ENCODE data around the gene MAD2L1. TPM values are rescaled to one million over a fixed set of nuclear protein-coding genes. Genes with fewer than 3 reads are reported as not detected.
A peak's percentile ranks its signal among the peaks of the same experiment; 100 is the strongest.
"Not testable (repeated sequence)": the region's sequence is repeated elsewhere in the genome, so short reads cannot be mapped to it uniquely, and the experiment has no call there.

MAD2L1 gene
- 38.3 and 74.4 TPM in 2 replicates for total RNA-seq

GRCh38 chr4:120066517-120067340 is at the start of gene MAD2L1:
Gene MAD2L1 (minus strand): TSS chr4:120066848. CDS start chr4:120066734, 114 bp downstream.
- no peak for TF ChIP-seq CTCF (conservative IDR thresholded peaks at IDR 0.05; ENCODE audit: low read depth, low read length)
- peak; percentile 73 for DNase-seq (ENCODE audit: low read depth)
- H3K4me3 ChIP-seq (ENCODE audit: low read depth, low read length) = peak within 1 kb of the TSS; percentile 75

GRCh38 chr4:120111745-120112144 is 45.1 kb upstream of the MAD2L1 start:
- H3K4me3 ChIP-seq (ENCODE audit: low read depth, low read length) = no peak overlapping the region
- no peak for TF ChIP-seq CTCF (conservative IDR thresholded peaks at IDR 0.05; ENCODE audit: low read depth, low read length)
- DNase-seq (ENCODE audit: low read depth) = no peak

DNA sequence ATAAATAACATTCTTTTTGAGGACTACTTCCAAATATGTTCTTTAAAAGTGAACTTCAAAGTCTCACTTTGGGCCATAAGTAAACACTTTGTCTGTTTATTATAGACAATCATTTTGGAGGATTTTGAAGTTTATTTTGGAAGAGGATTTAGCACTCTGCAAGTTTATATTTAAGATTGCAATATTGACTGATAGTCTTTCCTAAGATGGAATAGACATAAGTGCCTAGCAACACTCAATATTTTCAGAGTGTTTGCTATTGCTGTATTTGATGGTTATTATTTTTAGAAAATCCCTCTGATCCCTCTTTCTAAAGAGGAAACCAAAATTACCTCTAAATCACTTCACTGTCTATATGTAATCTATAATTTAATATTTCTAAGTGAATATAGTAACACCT is 42.8 kb upstream of the MAD2L1 start:
- no peak for DNase-seq (ENCODE audit: low read depth)
- no peak overlapping the region for H3K4me3 ChIP-seq (ENCODE audit: low read depth, low read length)
- no peak for TF ChIP-seq CTCF (conservative IDR thresholded peaks at IDR 0.05; ENCODE audit: low read depth, low read length)

- DNase-seq (ENCODE audit: low read depth) = no peak
- H3K4me3 ChIP-seq (ENCODE audit: low read depth, low read length) = no peak overlapping the region
Observed at GRCh38 chr4:120105472-120105871, 38.8 kb upstream of the MAD2L1 start.

DNA sequence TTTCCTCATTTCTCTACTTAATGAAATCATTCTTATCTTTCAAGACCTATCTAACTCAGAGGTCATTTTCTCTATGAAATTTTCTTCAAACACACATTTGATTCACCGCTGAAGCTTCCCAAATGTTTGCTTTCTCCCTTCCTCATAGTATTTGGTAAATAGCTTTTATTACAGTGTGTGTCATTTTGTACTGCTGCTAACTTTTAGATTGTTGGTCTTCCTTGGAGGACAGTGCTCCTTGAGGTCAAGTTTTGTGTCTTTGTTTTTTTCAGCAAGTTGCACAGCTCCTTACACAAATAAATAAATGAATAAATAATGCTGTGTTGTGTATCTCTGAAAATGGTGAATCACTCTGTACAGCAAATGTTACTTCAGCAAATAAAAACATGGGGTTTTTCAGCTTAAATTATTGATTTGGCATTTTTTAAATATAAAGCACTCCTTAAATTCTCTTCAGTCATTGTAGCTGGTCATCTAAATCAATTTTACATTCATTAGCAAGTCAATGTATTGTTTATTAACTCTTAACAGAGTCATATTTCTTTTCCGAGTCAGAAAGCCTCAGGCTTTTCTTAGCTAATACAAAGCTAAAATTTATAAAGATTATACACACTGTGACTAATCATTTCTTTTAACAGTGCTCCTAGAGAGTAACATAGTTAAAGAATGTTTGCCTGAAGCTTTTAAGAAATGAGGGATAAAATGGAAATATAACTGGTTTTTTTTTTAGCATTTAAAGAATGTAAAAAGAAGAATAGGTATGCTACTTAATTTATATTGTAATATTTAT is 30.1 kb upstream of the MAD2L1 start:
- DNase-seq (ENCODE audit: low read depth) = no peak
- no peak for TF ChIP-seq CTCF (conservative IDR thresholded peaks at IDR 0.05; ENCODE audit: low read depth, low read length)
- no peak overlapping the region for H3K4me3 ChIP-seq (ENCODE audit: low read depth, low read length)

More at GRCh38 chr4:120105472-120105871, 38.8 kb upstream of the MAD2L1 start:
- TF ChIP-seq CTCF (conservative IDR thresholded peaks at IDR 0.05; ENCODE audit: low read depth, low read length) = no peak

DNA sequence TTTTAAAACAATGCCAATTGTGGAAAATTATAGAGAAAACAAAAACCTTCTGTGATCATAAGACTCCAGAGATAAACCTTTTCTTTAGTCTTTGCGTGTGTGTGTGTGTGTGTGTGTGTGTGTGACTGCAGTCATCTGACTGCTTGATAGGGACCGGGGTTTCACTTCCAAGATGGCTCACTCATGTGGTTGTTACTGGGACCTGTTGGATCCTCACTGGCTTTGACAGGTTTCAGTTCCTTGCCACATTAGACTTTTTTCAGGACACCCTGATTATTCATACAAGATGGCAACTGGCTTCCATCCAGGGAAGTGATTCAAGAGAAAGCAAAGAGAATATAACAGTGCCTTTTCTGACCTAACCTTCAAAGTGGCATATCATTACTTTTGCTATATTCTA is 21.9 kb upstream of the MAD2L1 start:
- no peak for TF ChIP-seq CTCF (conservative IDR thresholded peaks at IDR 0.05; ENCODE audit: low read depth, low read length)
- DNase-seq (ENCODE audit: low read depth) = no peak
- no peak overlapping the region for H3K4me3 ChIP-seq (ENCODE audit: low read depth, low read length)

DNA sequence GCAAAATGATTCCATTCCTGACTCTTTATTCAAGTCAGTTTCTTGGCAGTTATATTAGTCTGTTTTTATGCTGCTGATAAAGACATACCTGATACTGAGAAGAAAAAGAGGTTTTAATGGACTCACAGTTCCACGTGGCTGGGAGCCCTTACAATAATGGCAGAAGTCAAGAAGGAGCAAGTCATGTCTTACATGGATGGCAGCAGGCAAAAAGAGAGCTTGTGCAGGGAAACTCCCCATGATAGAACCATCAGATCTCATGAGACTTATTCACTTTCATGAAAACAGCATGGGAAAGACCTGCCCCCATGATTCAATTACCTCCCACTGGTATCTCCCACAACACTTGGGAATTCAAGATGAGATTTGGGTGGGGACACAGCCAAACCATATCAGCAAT is 21.4 kb upstream of the MAD2L1 start:
- not testable (repeated sequence) for DNase-seq (ENCODE audit: low read depth); H3K4me3 ChIP-seq (ENCODE audit: low read depth, low read length)
